SK-N-SH (cell line): Measurements from ENCODE around the gene MYL12B. TPM values are rescaled to one million over a fixed set of nuclear protein-coding genes. Genes with fewer than 3 reads are reported as not detected.

Experiments
- CTCF ChIA-PET: fragments of 300-600, 350-600 bp; formaldehyde crosslinking; extraction: SDS; loops from one replicate; lab custom pipeline; 2021; lab: Yijun Ruan, JAX
- POLR2A ChIA-PET: fragments of 350-600 bp; sonication (Branson Sonifier 250); formaldehyde crosslinking; extraction: SDS; loops from one replicate; lab custom pipeline; 2020; ENCODE audit warnings: antibody characterized with exemption, inconsistent platforms; lab: Yijun Ruan, JAX
- DNase-seq: peaks from one replicate; pipeline ENCODE4 v3.0.0; 2012
- H2AFZ ChIP-seq: fragments of 200-600 bp; sonication (generic); 2 replicates; pipeline ENCODE4 v1.8.1; 2016; ENCODE audit warnings: antibody characterized with exemption, mild to moderate bottlenecking, low read depth
- H3F3A ChIP-seq: fragments of 200-600 bp; sonication (generic); replicated peaks from 2 replicates; pipeline ENCODE3; 2016; ENCODE audit warnings: antibody characterized with exemption, mild to moderate bottlenecking; ENCODE audit not compliant: insufficient read depth
- H3K27ac ChIP-seq, 2 experiments: fragments of 200-500 bp in 1 of 2; fragments of 200-600 bp in 1 of 2; sonication (Bioruptor generic) in 1 of 2; sonication (generic), shearing (Covaris generic) in 1 of 2; 2 replicates each; pipeline versions ENCODE4 v1.5.1 to v1.6.1; 2014 to 2016; ENCODE audit warnings: low read depth in 2 of 2, inconsistent platforms in 1 of 2, low read length in 1 of 2, mild to moderate bottlenecking in 1 of 2, mixed read lengths in 1 of 2
- H3K27me3 ChIP-seq: fragments of 200-600 bp; sonication (generic), shearing (Covaris generic); 2 replicates; pipeline ENCODE4 v1.6.1; 2016; ENCODE audit warnings: mixed run types; ENCODE audit not compliant: insufficient read depth
- H3K36me3 ChIP-seq, 2 experiments: fragments of 200-500 bp in 1 of 2; fragments of 200-600 bp in 1 of 2; sonication (Bioruptor generic) in 1 of 2; sonication (generic) in 1 of 2; replicated peaks in 1 of 2; 2 replicates each; pipeline versions ENCODE3 to v1.5.1; 2014 to 2016; ENCODE audit warnings: low read length in 1 of 2, mild to moderate bottlenecking in 1 of 2; ENCODE audit not compliant: insufficient read depth in 2 of 2, control insufficient read depth in 1 of 2
- H3K4me1 ChIP-seq, 2 experiments: fragments of 200-500 bp in 1 of 2; fragments of 200-600 bp in 1 of 2; sonication (Bioruptor generic) in 1 of 2; sonication (generic), shearing (Covaris generic) in 1 of 2; 2 replicates each; pipeline versions ENCODE4 v1.5.1 to v1.6.1; 2014 to 2016; ENCODE audit warnings: low read depth in 1 of 2, low read length in 1 of 2, mixed run types in 1 of 2; ENCODE audit not compliant: insufficient read depth in 2 of 2, control insufficient read depth in 1 of 2
- H3K4me2 ChIP-seq: fragments of 200-600 bp; sonication (generic), shearing (Covaris generic); 2 replicates; pipeline ENCODE4 v1.6.1; 2017; ENCODE audit warnings: mixed run types
- H3K4me3 ChIP-seq, 2 experiments: fragments of 200-500 bp in 1 of 2; fragments of 200-600 bp in 1 of 2; sonication (Bioruptor generic) in 1 of 2; sonication (generic), shearing (Covaris generic) in 1 of 2; 2 replicates each; pipeline versions ENCODE4 v1.5.1 to v1.8.1; 2014 to 2016; ENCODE audit warnings: low read depth in 2 of 2, inconsistent platforms in 1 of 2, low read length in 1 of 2, mild to moderate bottlenecking in 1 of 2, mixed read lengths in 1 of 2, moderate library complexity in 1 of 2
- H3K79me2 ChIP-seq: fragments of 200-600 bp; sonication (generic); 2 replicates; pipeline ENCODE4 v1.8.1; 2017; ENCODE audit warnings: mild to moderate bottlenecking; ENCODE audit not compliant: insufficient read depth
- H3K9ac ChIP-seq: fragments of 200-600 bp; sonication (generic); 2 replicates; pipeline ENCODE4 v1.6.1; 2017; ENCODE audit warnings: mixed run types
- H3K9me2 ChIP-seq: fragments of 200-600 bp; sonication (generic); 2 replicates; pipeline ENCODE4 v1.6.1; 2017; ENCODE audit warnings: mixed run types
- H3K9me3 ChIP-seq: fragments of 200-600 bp; sonication (generic); 2 replicates; pipeline ENCODE4 v1.6.1; 2017; ENCODE audit warnings: mixed run types, mild to moderate bottlenecking, moderate library complexity
- H4K20me1 ChIP-seq: fragments of 200-600 bp; sonication (generic); 2 replicates; pipeline ENCODE4 v1.6.1; 2017; ENCODE audit warnings: mild to moderate bottlenecking, mixed run types; ENCODE audit not compliant: insufficient read depth
- ELF1 ChIP-seq: IDR thresholded peaks from 2 replicates; pipeline ENCODE4 v1.4.0; 2012
- FOSL2 ChIP-seq: IDR thresholded peaks from 2 replicates; pipeline ENCODE4 v1.4.0; 2012; ENCODE audit warnings: low read depth, mild to moderate bottlenecking, moderate library complexity, borderline replicate concordance
- FOXM1 ChIP-seq: IDR thresholded peaks from 2 replicates; pipeline ENCODE4 v1.4.0; 2012; ENCODE audit warnings: low read depth, mild to moderate bottlenecking
- MEF2A ChIP-seq: IDR thresholded peaks from 2 replicates; pipeline ENCODE4 v1.4.0; 2012; ENCODE audit warnings: low read depth, borderline replicate concordance
- NRF1 ChIP-seq: IDR thresholded peaks from 2 replicates; pipeline ENCODE4 v1.6.1; 2012; ENCODE audit warnings: low read depth, mild to moderate bottlenecking, low read length
- TAF1 ChIP-seq: IDR thresholded peaks from 2 replicates; pipeline ENCODE4 v1.6.1; 2012; ENCODE audit warnings: low read depth, mild to moderate bottlenecking, low read length, moderate library complexity, borderline replicate concordance
- TCF12 ChIP-seq: IDR thresholded peaks from 2 replicates; pipeline ENCODE4 v1.4.0; 2012
- TEAD4 ChIP-seq: IDR thresholded peaks from 2 replicates; pipeline ENCODE4 v1.4.0; 2012; ENCODE audit warnings: mild to moderate bottlenecking, borderline replicate concordance; ENCODE audit not compliant: insufficient read depth
- YY1 ChIP-seq: IDR thresholded peaks from 2 replicates; pipeline ENCODE4 v1.4.0; 2012; ENCODE audit warnings: low read depth, mild to moderate bottlenecking
- WGBS: methylation state at CpG from one replicate; pipeline ENCODE4 v1.1.6; 2017; ENCODE audit warnings: low lambda C conversion rate; 5-methylcytosine and 5-hydroxymethylcytosine counted together
- polyA plus RNA-seq, 3 experiments: library from polyadenylated mRNA; depleted of rRNA; stranded (reverse); fragments of >200 nt; gene quantifications; 2 replicates each; pipeline ENCODE4 v1.2.3, GENCODE V29; 2012
- TF ChIP-seq, protein P1 (sequence below): fragments of 200-600 bp; sonication (generic); IDR thresholded peaks from 2 replicates; pipeline ENCODE4 v1.6.1; 2017; ENCODE audit warnings: antibody characterized with exemption, mild to moderate bottlenecking, moderate library complexity
- TF ChIP-seq, protein P2 (sequence below): IDR thresholded peaks from 2 replicates; pipeline ENCODE4; 2012

MYL12B gene
- polyA plus RNA-seq, 1 of the 3 experiments (the other 2 are of a cell fraction), result 555 TPM

DNA sequence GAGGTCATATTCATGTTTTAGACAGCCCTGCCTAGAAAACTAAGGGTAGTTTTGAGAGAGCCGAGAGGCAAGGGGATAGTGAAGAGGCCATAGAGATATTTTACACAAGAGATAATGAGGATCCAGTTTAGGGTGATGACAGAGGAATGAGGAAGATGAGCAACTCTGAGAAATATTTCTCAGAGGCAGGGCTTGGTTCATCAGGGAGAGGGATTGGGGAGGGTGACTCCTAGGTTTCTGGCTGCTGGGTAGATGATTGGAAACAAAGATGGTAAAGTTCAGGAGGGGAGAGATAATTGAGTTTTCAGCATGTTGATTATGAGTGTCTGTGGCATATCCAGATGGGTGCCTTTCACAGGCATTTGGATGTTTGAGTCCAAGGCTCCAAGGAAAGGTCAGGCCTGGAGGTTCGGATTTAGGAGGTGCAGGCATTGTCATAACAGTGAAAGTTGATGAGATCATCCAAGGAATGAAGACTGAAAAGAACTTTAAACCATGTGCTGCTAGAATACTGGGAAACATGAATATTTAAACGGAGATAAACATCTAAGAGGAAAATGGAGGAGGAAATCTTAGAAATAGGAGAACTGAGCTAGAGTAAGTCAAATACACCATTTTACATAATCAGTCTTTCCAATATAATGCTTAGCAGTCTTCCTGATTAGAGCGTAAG, 7.4 kb downstream of the MYL12B start:
- H3K9ac ChIP-seq, result no peak overlapping the region
- peaks cover 99% of the 10 kb centered on the region for H4K20me1 ChIP-seq
- H3K27me3 ChIP-seq, result no peaks in the 10 kb centered on the region
- 84% methylated on average over 4 of the region's 4 CpGs for WGBS
- TF ChIP-seq, protein P1, sequence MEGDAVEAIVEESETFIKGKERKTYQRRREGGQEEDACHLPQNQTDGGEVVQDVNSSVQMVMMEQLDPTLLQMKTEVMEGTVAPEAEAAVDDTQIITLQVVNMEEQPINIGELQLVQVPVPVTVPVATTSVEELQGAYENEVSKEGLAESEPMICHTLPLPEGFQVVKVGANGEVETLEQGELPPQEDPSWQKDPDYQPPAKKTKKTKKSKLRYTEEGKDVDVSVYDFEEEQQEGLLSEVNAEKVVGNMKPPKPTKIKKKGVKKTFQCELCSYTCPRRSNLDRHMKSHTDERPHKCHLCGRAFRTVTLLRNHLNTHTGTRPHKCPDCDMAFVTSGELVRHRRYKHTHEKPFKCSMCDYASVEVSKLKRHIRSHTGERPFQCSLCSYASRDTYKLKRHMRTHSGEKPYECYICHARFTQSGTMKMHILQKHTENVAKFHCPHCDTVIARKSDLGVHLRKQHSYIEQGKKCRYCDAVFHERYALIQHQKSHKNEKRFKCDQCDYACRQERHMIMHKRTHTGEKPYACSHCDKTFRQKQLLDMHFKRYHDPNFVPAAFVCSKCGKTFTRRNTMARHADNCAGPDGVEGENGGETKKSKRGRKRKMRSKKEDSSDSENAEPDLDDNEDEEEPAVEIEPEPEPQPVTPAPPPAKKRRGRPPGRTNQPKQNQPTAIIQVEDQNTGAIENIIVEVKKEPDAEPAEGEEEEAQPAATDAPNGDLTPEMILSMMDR, result no peak
- TF ChIP-seq ELF1, result peak; percentile 30; the same call in 1 of the 2 replicates
- TF ChIP-seq, protein P2, sequence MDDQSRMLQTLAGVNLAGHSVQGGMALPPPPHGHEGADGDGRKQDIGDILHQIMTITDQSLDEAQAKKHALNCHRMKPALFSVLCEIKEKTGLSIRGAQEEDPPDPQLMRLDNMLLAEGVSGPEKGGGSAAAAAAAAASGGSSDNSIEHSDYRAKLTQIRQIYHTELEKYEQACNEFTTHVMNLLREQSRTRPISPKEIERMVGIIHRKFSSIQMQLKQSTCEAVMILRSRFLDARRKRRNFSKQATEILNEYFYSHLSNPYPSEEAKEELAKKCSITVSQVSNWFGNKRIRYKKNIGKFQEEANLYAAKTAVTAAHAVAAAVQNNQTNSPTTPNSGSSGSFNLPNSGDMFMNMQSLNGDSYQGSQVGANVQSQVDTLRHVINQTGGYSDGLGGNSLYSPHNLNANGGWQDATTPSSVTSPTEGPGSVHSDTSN, result no peak
- H3K4me1 ChIP-seq, result peaks cover 5 to 23% of the 10 kb centered on the region in 2 experiments; a peak in 3 of 4 replicates
- no peaks in the 10 kb centered on the region; the same call in 1 of the 2 replicates for H3K9me2 ChIP-seq
- DNase-seq, result no peak
- H3K27ac ChIP-seq, result peak overlapping the region in 1 of 2 experiments; percentile 43; a peak in 2 of 4 replicates
- peaks cover 21% of the 10 kb centered on the region for H3F3A ChIP-seq
- no peak overlapping the region; a peak in 1 of 4 replicates for H3K4me3 ChIP-seq
- peaks cover 16 to 23% of the 10 kb centered on the region in 2 experiments for H3K36me3 ChIP-seq
- H3K79me2 ChIP-seq, result peaks cover 100% of the 10 kb centered on the region
- POLR2A ChIA-PET, result no interaction called here
- H2AFZ ChIP-seq, result no peak overlapping the region
- no peaks in the 10 kb centered on the region for H3K9me3 ChIP-seq
- CTCF ChIA-PET, result interaction anchor here (3.2 kb wide), 1 partner anchor 396 kb away, joined by 9 read pairs; no protein-coding TSS in a partner anchor
- H3K4me2 ChIP-seq, result peak overlapping the region; percentile 47

DNA sequence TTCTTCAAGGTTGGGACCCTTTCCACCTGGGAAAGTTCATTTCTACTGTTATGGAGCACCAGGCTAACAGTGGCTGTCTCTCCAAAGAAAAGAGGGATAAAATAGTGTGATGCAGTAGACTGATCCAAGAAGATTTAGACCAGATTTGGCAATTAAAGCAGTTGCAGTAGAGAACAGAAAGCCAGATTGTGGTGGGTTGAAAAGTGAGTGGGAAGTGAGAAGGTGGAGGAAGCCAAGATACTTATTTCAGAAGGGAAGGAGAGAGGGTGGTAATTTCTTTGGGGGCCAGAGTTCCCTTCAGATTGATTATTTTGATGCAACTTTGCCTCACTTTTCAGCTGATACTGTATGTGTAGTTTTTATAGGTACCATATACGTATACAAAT, 8.0 kb downstream of the MYL12B start:
- Histone ChIP-seq H3K4me2 (peak overlapping the region; percentile 47; the same call in 1 of the 2 replicates), H3K79me2 (peaks cover 100% of the 10 kb centered on the region), H3K9ac (no peak overlapping the region), H4K20me1 (peaks cover 94% of the 10 kb centered on the region)
- 96% methylated on average over 1 of the region's 1 CpG for WGBS
- TF ChIP-seq TCF12, result no peak
- no peak for TF ChIP-seq TEAD4
- TF ChIP-seq YY1, result no peak
- TF ChIP-seq NRF1, result no peak
- TF ChIP-seq FOSL2, result no peak
- no peak for TF ChIP-seq TAF1
- no peak for TF ChIP-seq MEF2A
- no peak for TF ChIP-seq FOXM1
- TF ChIP-seq, all 33 proteins: peak for 0
- Histone ChIP-seq H3K9me3 (no peaks in the 10 kb centered on the region), H3F3A (peaks cover 21% of the 10 kb centered on the region), H3K27me3 (no peaks in the 10 kb centered on the region), H3K27ac (peak overlapping the region in 1 of 2 experiments; percentile 43; a peak in 2 of 4 replicates), H3K4me3 (no peak overlapping the region), H3K36me3 (peaks cover 21 to 28% of the 10 kb centered on the region in 2 experiments), H3K4me1 (peaks cover 4 to 17% of the 10 kb centered on the region in 2 experiments; a peak in 3 of 4 replicates), H2AFZ (no peak overlapping the region), H3K9me2 (no peaks in the 10 kb centered on the region)
- DNase-seq, result no peak
- ChIA-PET CTCF (interaction anchor here (0.7 to 3.2 kb wide), 2 partner anchors 324 to 395 kb away, joined by 3 to 9 read pairs; no protein-coding TSS in a partner anchor), POLR2A (no interaction called here)
